Fibroblast of pulmonary artery (primary cell): ENCODE measurements around the gene BIN1.

ENCODE experiments used
- DNase-seq: peaks from one replicate; pipeline ENCODE4 v3.0.0-alpha.2; 2010; ENCODE audit warnings: low read depth
- H3K4me3 ChIP-seq: replicated peaks from 2 replicates; pipeline ENCODE4 v1.5.1; 2011; ENCODE audit warnings: low read depth, mild to moderate bottlenecking, control low read depth, low read length, moderate library complexity
- TF ChIP-seq, protein P1 (sequence below): IDR thresholded peaks from 2 replicates; pipeline ENCODE4 v1.5.1; 2011; ENCODE audit warnings: mild to moderate bottlenecking, control low read depth, low read length, inconsistent platforms; ENCODE audit errors: missing control alignments

BIN1 gene

DNA sequence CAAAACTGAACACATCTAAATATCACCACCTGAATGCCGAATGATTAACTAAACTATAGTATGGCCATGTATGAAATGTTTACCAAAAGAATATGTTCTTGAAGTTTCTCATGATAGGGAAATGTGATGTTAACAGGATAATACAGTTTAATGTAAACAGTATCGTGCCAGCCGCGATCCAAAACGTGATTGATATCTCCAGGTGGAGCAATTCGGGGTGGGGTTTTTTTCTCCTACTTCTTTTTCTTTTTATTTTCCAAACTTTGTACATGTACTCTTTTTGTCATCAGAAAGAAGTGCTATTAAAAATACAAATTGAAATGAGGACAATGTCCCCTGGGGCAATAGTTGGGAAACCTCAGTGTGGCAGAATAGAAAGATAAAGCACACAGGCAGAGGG lies 4.0 kb upstream of the BIN1 start:
- H3K4me3 ChIP-seq: no peak overlapping the region
- TF ChIP-seq, protein P1, sequence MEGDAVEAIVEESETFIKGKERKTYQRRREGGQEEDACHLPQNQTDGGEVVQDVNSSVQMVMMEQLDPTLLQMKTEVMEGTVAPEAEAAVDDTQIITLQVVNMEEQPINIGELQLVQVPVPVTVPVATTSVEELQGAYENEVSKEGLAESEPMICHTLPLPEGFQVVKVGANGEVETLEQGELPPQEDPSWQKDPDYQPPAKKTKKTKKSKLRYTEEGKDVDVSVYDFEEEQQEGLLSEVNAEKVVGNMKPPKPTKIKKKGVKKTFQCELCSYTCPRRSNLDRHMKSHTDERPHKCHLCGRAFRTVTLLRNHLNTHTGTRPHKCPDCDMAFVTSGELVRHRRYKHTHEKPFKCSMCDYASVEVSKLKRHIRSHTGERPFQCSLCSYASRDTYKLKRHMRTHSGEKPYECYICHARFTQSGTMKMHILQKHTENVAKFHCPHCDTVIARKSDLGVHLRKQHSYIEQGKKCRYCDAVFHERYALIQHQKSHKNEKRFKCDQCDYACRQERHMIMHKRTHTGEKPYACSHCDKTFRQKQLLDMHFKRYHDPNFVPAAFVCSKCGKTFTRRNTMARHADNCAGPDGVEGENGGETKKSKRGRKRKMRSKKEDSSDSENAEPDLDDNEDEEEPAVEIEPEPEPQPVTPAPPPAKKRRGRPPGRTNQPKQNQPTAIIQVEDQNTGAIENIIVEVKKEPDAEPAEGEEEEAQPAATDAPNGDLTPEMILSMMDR: no peak
- DNase-seq: no peak

DNA sequence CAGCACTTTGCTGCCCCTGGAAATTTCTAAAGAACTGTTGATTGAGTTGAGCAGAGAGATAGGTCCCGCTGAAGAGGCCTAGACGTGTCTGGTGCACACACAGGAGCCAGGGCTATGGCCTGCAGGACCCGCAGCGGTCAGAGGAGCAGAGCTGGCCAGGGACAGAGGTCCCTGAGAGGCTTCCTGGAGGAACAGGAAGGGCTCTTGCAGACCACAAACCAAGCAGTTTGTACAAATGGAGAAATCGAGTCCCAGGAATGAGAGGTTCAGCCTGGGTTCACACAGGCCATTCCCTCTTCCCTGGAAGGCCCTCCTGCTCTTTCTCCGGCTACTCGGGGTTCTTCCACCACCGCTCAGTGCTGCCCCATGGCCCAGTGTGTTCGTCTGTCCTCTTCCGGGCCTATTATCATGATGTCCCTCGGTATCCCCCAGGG lies 1.2 kb upstream of the BIN1 start:
- DNase-seq: no peak
- no peak overlapping the region for H3K4me3 ChIP-seq
- TF ChIP-seq, protein P1: no peak

DNA sequence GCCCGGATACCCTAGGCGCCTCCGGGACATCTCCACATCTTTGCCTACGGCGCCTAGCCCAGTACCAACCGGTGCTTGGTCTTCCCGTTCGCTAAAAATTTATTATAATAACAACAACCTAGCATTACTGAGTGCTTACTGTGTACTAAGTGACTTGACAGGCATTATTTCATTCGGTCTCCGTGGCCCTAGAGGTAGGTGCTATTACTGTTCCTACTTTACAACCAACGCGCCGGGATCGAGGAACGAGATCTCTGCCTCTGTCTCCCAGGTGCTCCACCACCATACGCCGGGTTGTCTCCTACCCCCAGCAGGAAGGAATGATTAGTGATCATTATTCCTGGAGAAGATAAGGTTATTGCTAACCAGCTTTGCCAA lies 657 bp upstream of the BIN1 start:
- TF ChIP-seq, protein P1: peak; percentile 16
- peak; percentile 38 for DNase-seq

DNA sequence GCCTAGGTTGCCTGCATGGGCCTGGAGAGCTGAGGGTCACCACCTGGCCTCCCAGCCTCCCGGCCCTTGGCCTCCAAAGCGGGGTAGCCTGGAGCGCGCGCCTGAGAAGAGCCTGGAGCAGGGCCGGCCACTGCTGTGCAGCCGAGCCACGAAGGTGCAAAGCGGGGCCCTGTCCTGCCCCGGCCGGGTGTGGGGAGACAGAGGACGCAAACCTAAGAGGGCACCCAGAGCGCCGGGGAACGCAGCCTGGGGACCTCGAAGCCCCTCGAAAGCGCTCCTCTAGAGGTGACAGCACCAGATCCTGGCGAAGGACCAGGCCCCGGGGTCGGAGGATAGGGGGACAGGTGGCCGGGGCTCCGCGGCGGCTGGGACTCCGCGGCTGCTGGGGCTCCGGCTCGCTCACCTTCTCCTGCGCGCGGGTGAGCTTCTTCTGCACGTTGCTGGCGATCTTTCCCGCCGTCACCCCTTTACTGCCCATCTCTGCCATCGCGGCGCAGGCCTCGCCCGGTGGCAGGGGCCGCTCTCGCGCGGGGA lies 430 bp downstream of the BIN1 start:
- TF ChIP-seq, protein P1: no peak
- H3K4me3 ChIP-seq: peak overlapping the region; percentile 79
- no peak for DNase-seq

More for the DNA sequence above, 657 bp upstream of the BIN1 start:
- peak overlapping the region; percentile 79 for H3K4me3 ChIP-seq

DNA sequence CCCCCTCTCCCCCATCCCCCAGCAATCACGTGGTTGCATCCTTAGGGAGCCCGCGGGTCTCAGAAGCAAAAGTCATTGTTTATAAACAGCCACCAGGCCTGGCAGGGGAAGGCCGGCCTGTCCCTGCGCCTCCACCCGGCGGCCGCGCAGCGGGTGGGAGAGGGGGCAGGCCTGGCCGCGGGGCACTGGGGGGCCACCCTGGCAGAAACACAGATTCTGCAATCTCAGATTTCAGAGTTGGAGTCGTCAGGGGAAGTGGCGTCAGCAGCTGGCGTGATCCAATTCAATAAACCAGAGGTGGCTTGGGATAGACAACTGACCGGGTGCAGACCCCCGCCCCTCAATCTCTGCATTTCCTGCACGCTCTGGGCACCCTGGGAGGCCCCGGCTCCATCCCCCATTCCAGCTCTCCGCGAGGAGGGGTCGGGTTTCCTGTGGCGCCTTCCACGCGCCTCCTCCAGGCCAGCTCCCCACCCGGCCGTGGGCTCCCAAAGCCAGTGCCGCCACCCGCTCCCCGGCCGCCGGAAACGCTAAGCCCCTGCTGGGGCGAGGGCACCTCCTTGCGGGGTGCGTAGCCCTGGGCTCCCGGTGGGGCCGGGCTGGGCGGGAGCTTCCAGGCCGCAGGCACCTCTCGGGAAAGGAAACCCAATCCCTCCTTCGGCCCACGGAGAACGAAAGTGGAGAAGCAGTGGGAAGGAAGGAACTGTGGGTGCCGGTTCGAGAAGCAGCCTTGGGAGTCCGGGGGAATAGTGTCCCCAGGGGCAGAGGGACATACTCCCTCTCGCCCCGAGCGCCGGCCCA lies 1.1 kb downstream of the BIN1 start:
- peak; percentile 59 for DNase-seq
- peak overlapping the region; percentile 79 for H3K4me3 ChIP-seq

DNA sequence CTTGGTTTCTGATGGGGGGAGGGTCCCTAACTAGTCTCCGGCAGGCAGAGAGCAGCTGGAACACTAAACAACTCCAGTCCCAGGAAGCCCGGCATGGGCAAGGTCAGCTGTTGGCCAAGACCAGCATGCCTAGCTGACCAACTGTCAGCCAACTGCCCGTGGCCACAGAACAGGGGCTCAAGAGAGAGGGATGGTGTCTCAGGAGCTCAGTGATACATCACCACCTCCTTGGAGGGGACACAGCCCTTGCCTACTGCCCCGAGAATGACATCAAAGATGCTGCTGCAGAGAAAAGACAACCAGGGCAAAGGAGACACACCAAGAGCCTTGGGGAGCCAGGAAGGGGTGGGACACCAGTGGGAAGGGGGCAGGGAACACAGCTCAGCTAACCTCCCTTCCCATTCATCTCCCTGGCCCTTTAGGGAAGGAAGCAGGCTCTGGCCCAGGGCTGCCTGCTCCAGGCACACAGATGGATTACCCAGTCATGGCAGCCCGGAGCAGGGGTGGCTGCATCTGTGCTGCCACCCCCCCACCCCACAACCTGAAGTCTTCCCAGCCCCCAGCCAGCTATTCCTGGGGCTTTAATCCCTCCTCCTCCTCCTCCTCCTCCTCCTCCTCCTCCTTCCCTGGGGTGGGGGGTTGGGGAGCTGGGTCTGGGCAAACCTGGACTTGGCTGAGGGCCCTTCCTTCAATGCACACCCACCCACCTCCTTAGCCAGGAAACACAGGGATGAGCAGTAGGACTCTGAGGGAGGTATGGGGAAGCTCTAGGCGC lies 1.9 kb downstream of the BIN1 start:
- no peak for DNase-seq
- TF ChIP-seq, protein P1: no peak
- peak overlapping the region; percentile 79 for H3K4me3 ChIP-seq

More for the DNA sequence above, 1.1 kb downstream of the BIN1 start:
- TF ChIP-seq, protein P1: no peak
